Dendritic cell treated with granulocyte-macrophage colony-stimulating factor and Interleukin-4, amounts not matched to agents 40 ng/mL and 50 ng/mL, for 4 days (primary cell): ENCODE data around the gene RIMBP2.

Experiments
- H3K27ac Mint-ChIP-seq: one replicate; pipeline ENCODE4 v1.8.0; 2022; ENCODE audit warnings: mild to moderate bottlenecking, mixed read lengths
- H3K27me3 Mint-ChIP-seq: one replicate; pipeline ENCODE4 v1.8.0; 2022; ENCODE audit warnings: mild to moderate bottlenecking, mixed read lengths
- H3K36me3 Mint-ChIP-seq: one replicate; pipeline ENCODE4 v1.8.0; 2022; ENCODE audit warnings: low read depth, mixed read lengths
- H3K4me1 Mint-ChIP-seq: one replicate; pipeline ENCODE4 v1.8.0; 2022; ENCODE audit warnings: low read depth, mixed read lengths
- H3K4me3 Mint-ChIP-seq: one replicate; pipeline ENCODE4 v1.8.0; 2022; ENCODE audit warnings: mild to moderate bottlenecking, moderate library complexity, mixed read lengths
- H3K9me3 Mint-ChIP-seq: one replicate; pipeline ENCODE4 v1.8.0; 2022; ENCODE audit warnings: mixed read lengths
- intact Hi-C: fragments of 100-400 bp; cut with micrococcal nuclease; formaldehyde crosslinking; loops from one replicate; pipeline ENCODE4 v1.15.0; 2022

RIMBP2 gene

DNA sequence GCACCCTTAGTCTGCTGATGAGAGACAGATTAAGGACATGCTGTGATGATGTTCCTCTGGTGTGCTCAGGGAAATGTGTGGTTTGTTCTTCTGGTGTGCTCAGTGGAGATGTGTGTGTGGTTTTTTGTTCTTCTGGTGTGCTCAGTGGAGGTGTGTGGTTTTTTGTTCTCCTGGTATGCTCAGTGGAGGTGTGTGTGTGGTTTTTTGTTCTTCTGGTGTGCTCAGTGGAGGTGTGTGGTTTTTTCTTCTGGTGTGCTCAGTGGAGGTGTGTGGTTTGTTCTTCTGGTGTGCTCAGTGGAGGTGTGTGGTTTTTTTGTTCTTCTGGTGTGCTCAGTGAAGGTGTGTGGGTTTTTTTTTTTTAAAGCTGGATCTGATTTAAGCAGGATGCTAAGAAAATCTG is 363.0 kb downstream of the RIMBP2 start:
- Mint-ChIP-seq H3K9me3 (no peaks in the 10 kb centered on the region), H3K4me1 (no peaks in the 10 kb centered on the region), H3K27me3 (peaks cover 1% of the 10 kb centered on the region), H3K27ac (no peak overlapping the region), H3K4me3 (no peak overlapping the region), H3K36me3 (no peaks in the 10 kb centered on the region)
- intact Hi-C loops = no loop called here

DNA sequence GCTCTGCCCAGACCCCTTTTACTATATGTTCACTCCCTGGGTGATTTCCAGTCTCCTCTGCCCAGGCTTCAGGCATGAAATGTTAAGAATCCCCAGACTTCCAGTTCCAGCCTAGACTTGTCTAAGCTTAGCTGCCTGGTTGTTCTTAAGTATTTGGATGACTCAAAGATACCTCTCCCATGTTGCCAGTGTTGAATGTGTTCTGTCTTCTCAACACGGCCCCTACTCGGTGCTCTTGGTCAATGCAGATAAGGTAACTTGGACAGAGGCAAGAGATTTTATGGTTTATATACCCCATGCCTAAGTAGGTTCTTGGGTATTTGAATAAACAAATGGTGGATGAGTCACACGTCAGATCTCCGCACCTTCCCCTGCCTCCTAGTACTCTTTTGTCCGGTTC is 364.8 kb downstream of the RIMBP2 start:
- intact Hi-C loops = no loop called here
- no peaks in the 10 kb centered on the region for H3K9me3 Mint-ChIP-seq
- no peaks in the 10 kb centered on the region for H3K4me1 Mint-ChIP-seq
- no peak overlapping the region for H3K27ac Mint-ChIP-seq
- H3K36me3 Mint-ChIP-seq = no peaks in the 10 kb centered on the region
- H3K4me3 Mint-ChIP-seq = no peak overlapping the region
- peaks cover 1% of the 10 kb centered on the region for H3K27me3 Mint-ChIP-seq

DNA sequence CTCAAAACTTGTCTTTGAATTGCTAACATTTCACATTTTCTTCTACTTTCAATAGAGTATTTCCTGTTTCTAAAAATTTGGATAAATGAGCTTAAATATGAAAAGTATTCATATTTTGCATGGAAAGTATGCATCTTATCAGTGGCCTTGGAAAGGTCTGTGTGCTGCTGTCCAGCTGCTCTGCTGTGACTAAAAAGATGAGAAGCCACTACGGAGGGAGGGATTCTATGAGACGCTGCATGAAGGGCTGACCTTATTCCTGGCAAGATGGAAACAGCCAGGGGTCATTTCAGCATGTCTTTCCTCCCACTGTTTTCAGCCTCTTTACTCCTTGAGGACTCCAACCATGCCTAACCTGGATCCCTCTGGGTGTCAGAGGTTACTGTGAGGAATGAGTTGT is 365.4 kb downstream of the RIMBP2 start:
- no peak overlapping the region for H3K4me3 Mint-ChIP-seq
- H3K9me3 Mint-ChIP-seq = no peaks in the 10 kb centered on the region
- H3K27me3 Mint-ChIP-seq = peaks cover 1% of the 10 kb centered on the region
- intact Hi-C loops = no loop called here
- H3K36me3 Mint-ChIP-seq = no peaks in the 10 kb centered on the region
- H3K27ac Mint-ChIP-seq = no peak overlapping the region
- H3K4me1 Mint-ChIP-seq = no peaks in the 10 kb centered on the region

DNA sequence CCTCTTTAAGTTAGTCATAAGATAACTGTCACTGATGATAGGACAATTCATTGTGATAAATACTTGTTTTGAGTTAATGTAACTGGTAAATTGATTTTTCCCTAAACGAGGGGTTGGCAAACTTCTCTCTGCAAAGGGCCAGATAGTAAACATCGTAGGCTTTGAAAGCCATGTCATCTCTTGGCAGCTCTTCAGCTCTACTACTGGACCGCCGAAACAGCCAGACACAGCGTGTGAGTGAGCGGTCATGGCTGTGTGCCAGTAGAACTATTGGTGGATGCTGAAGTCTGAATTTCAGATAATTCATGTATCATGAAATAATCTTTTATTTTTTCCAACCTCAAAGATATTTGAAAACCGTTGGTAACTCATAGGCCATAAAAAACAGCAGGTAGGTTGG is 368.5 kb downstream of the RIMBP2 start:
- H3K27me3 Mint-ChIP-seq = peaks cover 3% of the 10 kb centered on the region

More for the DNA sequence above, 368.5 kb downstream of the RIMBP2 start:
- H3K4me3 Mint-ChIP-seq = no peak overlapping the region
- H3K4me1 Mint-ChIP-seq = no peaks in the 10 kb centered on the region
- no peaks in the 10 kb centered on the region for H3K9me3 Mint-ChIP-seq
- intact Hi-C loops = no loop called here
- H3K36me3 Mint-ChIP-seq = no peaks in the 10 kb centered on the region
- H3K27ac Mint-ChIP-seq = no peak overlapping the region
